Measurements from ENCODE around the gene ATXN1.

Gene ATXN1

DNA sequence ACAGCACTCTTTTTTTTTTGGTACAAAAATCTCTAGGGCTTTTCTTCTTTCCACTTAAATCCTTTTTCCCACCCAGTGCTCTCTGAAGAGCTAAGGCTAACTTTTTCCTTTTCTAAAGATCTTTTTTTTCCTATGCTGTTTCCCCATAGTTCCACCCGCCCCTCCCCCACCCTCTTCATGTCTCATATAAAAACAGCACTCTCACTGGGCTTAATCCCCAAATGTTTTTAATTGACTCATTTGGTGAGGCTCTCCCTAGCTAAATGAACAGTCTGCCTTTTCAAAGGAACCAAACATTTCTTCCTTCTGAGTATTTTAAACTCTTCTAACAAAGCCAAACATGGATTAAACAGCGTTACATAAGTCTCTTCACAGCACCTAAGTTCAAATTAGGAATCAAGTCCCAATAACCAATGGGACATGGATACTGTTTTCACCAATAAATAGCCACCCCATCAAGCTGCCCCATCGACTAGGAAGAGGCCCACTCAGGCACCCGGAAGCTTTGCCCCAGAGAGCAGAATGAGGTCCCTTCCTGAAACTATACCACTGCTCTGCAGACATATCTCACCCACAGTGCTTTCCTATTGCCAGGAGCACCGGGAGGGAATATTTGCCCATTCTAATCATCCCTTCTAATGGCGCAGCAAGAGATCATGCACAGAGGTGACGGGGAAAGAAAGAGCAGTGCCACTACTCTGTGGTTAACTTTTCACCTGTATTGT lies 63.7 kb downstream of the ATXN1 start:
- Histone ChIP-seq H3K4me2 (ENCODE audit: low read length) (no peak overlapping the region), H4K20me1 (ENCODE audit: insufficient read depth, low read length) (no peaks in the 10 kb centered on the region), H2AFZ (ENCODE audit: low read depth, low read length) (no peak overlapping the region), H3K27me3 (ENCODE audit: low read depth, low read length) (peaks cover 27% of the 10 kb centered on the region), H3K79me2 (ENCODE audit: low read length) (no peaks in the 10 kb centered on the region), H3K9me3 (ENCODE audit: insufficient read depth, low read length) (no peaks in the 10 kb centered on the region), H3K9ac (ENCODE audit: low read length) (no peak overlapping the region), H3K27ac (ENCODE audit: low read length) (no peak overlapping the region), H3K4me3 (ENCODE audit: low read length) (no peak overlapping the region), H3K4me1 (ENCODE audit: low read length) (peaks cover 6% of the 10 kb centered on the region; the same call in 1 of the 2 replicates), H3K36me3 (replicated peaks; ENCODE audit: low read depth, low read length) (no peaks in the 10 kb centered on the region)
- TF ChIP-seq EZH2phosphoT487 (IDR thresholded peaks at IDR 0.05; ENCODE audit: low read depth) = no peak
- TF ChIP-seq, protein P1, sequence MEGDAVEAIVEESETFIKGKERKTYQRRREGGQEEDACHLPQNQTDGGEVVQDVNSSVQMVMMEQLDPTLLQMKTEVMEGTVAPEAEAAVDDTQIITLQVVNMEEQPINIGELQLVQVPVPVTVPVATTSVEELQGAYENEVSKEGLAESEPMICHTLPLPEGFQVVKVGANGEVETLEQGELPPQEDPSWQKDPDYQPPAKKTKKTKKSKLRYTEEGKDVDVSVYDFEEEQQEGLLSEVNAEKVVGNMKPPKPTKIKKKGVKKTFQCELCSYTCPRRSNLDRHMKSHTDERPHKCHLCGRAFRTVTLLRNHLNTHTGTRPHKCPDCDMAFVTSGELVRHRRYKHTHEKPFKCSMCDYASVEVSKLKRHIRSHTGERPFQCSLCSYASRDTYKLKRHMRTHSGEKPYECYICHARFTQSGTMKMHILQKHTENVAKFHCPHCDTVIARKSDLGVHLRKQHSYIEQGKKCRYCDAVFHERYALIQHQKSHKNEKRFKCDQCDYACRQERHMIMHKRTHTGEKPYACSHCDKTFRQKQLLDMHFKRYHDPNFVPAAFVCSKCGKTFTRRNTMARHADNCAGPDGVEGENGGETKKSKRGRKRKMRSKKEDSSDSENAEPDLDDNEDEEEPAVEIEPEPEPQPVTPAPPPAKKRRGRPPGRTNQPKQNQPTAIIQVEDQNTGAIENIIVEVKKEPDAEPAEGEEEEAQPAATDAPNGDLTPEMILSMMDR (IDR thresholded peaks at IDR 0.05; ENCODE audit: low read depth, low read length) = no peak

DNA sequence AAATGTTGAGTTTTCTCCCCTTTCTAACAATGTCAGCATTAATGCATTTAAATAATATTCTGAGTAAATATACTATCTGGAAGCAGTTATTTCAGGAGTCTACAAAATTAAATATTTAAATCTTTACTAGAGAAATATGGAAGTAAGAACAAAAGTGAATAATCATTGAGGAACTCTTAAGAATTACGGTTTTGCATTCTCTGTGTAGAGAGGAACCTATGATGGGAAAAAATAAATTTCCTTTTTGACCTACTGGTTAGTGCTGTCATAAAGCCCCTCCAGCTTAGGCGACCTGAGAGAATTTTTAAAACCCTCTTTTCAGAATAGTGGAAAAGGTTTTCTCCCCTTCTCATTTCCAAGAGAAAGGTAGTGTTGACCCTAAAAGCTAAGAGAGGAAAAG lies 64.8 kb downstream of the ATXN1 start:
- TF ChIP-seq, protein P1 (IDR thresholded peaks at IDR 0.05; ENCODE audit: low read depth, low read length) = no peak
- no peak for TF ChIP-seq EZH2phosphoT487 (IDR thresholded peaks at IDR 0.05; ENCODE audit: low read depth)
- H3K36me3 ChIP-seq (replicated peaks; ENCODE audit: low read depth, low read length) = no peaks in the 10 kb centered on the region
- no peak overlapping the region for H3K4me3 ChIP-seq (ENCODE audit: low read length)
- H3K4me1 ChIP-seq (ENCODE audit: low read length) = peaks cover 6% of the 10 kb centered on the region; the same call in 1 of the 2 replicates
- no peak overlapping the region for H3K27ac ChIP-seq (ENCODE audit: low read length)
- no peaks in the 10 kb centered on the region for H3K79me2 ChIP-seq (ENCODE audit: low read length)
- peaks cover 27% of the 10 kb centered on the region for H3K27me3 ChIP-seq (ENCODE audit: low read depth, low read length)
- no peak overlapping the region for H2AFZ ChIP-seq (ENCODE audit: low read depth, low read length)
- H4K20me1 ChIP-seq (ENCODE audit: insufficient read depth, low read length) = no peaks in the 10 kb centered on the region
- no peak overlapping the region for H3K9ac ChIP-seq (ENCODE audit: low read length)
- no peak overlapping the region for H3K4me2 ChIP-seq (ENCODE audit: low read length)
- no peaks in the 10 kb centered on the region for H3K9me3 ChIP-seq (ENCODE audit: insufficient read depth, low read length)

DNA sequence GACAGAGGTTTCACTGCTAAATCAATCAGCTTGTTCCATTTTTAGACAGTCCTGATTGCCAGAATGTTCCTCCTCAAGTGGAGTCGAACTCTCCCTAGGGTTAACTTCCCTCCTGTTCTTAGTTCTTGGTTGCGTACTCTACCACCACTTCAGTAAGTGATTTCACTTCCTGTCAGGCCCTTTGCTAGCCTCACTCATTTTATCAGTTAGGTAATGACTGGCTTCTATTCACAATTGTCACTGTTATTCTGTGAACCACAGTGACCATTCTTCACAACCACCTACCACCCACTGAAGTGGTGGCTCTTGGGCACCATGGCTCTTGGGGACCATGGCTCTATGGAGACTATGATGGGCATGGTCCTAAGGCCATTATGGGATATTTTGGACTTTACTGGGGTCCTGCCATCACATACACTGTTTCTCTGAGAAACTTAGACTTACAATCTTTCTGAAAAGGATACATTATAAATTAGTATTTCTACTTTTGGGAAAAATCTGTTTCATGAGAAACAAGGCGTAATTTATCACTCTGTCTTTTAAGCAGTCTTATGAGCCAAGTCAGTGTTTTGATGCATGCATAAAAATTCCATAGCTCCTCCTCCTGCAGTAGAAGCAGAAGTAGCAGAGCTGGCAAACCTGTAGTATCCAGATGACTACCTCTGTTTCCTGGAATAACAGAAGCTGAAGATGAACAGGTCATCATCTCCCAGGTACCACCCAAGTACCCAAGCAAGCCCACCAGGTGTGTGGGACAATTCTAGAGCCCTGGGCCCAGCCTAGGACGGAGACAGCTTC lies 66.3 kb downstream of the ATXN1 start:
- no peaks in the 10 kb centered on the region for H3K79me2 ChIP-seq (ENCODE audit: low read length)
- H3K4me1 ChIP-seq (ENCODE audit: low read length) = peaks cover 15% of the 10 kb centered on the region; the same call in 1 of the 2 replicates
- no peaks in the 10 kb centered on the region for H3K36me3 ChIP-seq (replicated peaks; ENCODE audit: low read depth, low read length)
- no peak overlapping the region for H3K27ac ChIP-seq (ENCODE audit: low read length)
- H3K27me3 ChIP-seq (ENCODE audit: low read depth, low read length) = peaks cover 28% of the 10 kb centered on the region
- no peak overlapping the region for H3K4me2 ChIP-seq (ENCODE audit: low read length)
- TF ChIP-seq EZH2phosphoT487 (IDR thresholded peaks at IDR 0.05; ENCODE audit: low read depth) = no peak
- TF ChIP-seq, protein P1 (IDR thresholded peaks at IDR 0.05; ENCODE audit: low read depth, low read length) = no peak
- no peak overlapping the region for H2AFZ ChIP-seq (ENCODE audit: low read depth, low read length)
- H4K20me1 ChIP-seq (ENCODE audit: insufficient read depth, low read length) = no peaks in the 10 kb centered on the region
- H3K9me3 ChIP-seq (ENCODE audit: insufficient read depth, low read length) = no peaks in the 10 kb centered on the region
- H3K4me3 ChIP-seq (ENCODE audit: low read length) = no peak overlapping the region
- H3K9ac ChIP-seq (ENCODE audit: low read length) = no peak overlapping the region

DNA sequence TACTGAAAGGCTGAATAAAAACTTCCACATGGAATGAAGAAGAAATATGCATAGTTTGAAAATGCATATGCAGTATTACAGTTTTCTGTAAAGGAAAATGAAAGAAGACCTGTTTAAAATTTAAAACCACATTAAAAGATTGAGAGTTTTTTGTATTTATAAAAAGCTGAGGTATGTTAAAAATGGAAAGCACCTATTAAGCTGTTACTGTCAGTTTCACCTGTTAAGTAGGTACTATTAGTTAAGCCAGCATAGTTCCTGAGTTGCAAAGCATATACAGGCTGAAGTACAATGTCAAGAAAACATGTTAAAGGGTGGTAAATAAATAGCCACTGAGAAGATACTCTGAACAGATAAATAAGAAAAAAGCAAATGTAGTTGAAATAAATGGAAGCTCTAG lies 69.9 kb downstream of the ATXN1 start:
- H3K27me3 ChIP-seq (ENCODE audit: low read depth, low read length) = peaks cover 29% of the 10 kb centered on the region
- no peaks in the 10 kb centered on the region for H3K79me2 ChIP-seq (ENCODE audit: low read length)
- no peak overlapping the region for H3K4me3 ChIP-seq (ENCODE audit: low read length)
- H3K9ac ChIP-seq (ENCODE audit: low read length) = no peak overlapping the region
- H3K27ac ChIP-seq (ENCODE audit: low read length) = no peak overlapping the region
- no peak for TF ChIP-seq EZH2phosphoT487 (IDR thresholded peaks at IDR 0.05; ENCODE audit: low read depth)
- TF ChIP-seq, protein P1 (IDR thresholded peaks at IDR 0.05; ENCODE audit: low read depth, low read length) = no peak
- no peaks in the 10 kb centered on the region for H3K36me3 ChIP-seq (replicated peaks; ENCODE audit: low read depth, low read length)
- no peak overlapping the region for H3K4me2 ChIP-seq (ENCODE audit: low read length)
- H4K20me1 ChIP-seq (ENCODE audit: insufficient read depth, low read length) = no peaks in the 10 kb centered on the region
- H3K4me1 ChIP-seq (ENCODE audit: low read length) = peaks cover 15% of the 10 kb centered on the region; the same call in 1 of the 2 replicates
- no peak overlapping the region for H2AFZ ChIP-seq (ENCODE audit: low read depth, low read length)
- no peaks in the 10 kb centered on the region for H3K9me3 ChIP-seq (ENCODE audit: insufficient read depth, low read length)
